ENCODE data around the gene UNC93A.

DNA sequence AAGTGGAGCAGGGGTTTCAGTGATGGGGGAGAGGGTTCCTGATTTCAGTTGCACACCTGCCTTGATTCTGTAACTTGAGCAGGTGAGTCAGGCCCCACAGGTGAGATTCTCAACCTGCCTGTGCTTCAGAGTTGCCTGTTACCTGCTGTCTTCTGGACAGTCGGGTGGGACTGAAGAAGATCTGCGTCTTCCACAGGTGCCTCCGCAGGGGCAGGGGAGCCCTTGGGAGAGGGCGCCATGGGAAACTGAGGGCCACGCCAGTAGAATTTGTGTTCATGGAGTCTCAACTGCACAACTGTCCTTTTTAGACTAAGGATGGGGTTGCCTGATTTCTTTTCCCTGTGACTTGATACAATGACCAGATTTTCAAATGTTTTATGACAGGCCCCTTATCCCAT is 5.2 kb downstream of the UNC93A start:
- TF ChIP-seq, protein P1, sequence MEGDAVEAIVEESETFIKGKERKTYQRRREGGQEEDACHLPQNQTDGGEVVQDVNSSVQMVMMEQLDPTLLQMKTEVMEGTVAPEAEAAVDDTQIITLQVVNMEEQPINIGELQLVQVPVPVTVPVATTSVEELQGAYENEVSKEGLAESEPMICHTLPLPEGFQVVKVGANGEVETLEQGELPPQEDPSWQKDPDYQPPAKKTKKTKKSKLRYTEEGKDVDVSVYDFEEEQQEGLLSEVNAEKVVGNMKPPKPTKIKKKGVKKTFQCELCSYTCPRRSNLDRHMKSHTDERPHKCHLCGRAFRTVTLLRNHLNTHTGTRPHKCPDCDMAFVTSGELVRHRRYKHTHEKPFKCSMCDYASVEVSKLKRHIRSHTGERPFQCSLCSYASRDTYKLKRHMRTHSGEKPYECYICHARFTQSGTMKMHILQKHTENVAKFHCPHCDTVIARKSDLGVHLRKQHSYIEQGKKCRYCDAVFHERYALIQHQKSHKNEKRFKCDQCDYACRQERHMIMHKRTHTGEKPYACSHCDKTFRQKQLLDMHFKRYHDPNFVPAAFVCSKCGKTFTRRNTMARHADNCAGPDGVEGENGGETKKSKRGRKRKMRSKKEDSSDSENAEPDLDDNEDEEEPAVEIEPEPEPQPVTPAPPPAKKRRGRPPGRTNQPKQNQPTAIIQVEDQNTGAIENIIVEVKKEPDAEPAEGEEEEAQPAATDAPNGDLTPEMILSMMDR (IDR thresholded peaks at IDR 0.05): no peak
- no peak for TF ChIP-seq EP300 (IDR thresholded peaks at IDR 0.05)
